Spleen (tissue), 11 donors: ENCODE results near the gene ARHGDIB. TPM values are rescaled to one million over a fixed set of nuclear protein-coding genes. Genes with fewer than 3 reads are reported as not detected.

ENCODE experiments used
- DNase-seq: peaks from one replicate; pipeline ENCODE4 v3.0.0-alpha.2; 2020
- H3K27ac ChIP-seq, 8 donors: fragments of 200-600 bp; sonication (generic) in 7 of 8; 1 replicate in 4 of 8; 2 replicates in 4 of 8; pipeline versions ENCODE4 v1.5.0 to v1.8.0; 2016 to 2021; ENCODE audit warnings: inconsistent platforms in 4 of 8, mild to moderate bottlenecking in 4 of 8, moderate library complexity in 1 of 8
- H3K27me3 ChIP-seq, 7 donors: fragments of 200-600 bp; sonication (generic) in 6 of 7; replicated peaks in 1 of 7; 1 replicate in 4 of 7; 2 replicates in 3 of 7; pipeline versions ENCODE4 v1.5.0 to v1.8.0; 2016 to 2021; ENCODE audit warnings: inconsistent platforms in 3 of 7, mild to moderate bottlenecking in 1 of 7
- H3K36me3 ChIP-seq, 6 donors: fragments of 200-600 bp; sonication (generic) in 5 of 6; 1 replicate in 4 of 6; 2 replicates in 2 of 6; pipeline versions ENCODE4 v1.5.0 to v1.8.0; 2016 to 2021; ENCODE audit warnings: inconsistent platforms in 2 of 6
- H3K4me1 ChIP-seq, 6 donors: fragments of 200-600 bp; sonication (generic) in 5 of 6; 1 replicate in 3 of 6; 2 replicates in 3 of 6; pipeline versions ENCODE4 v1.5.0 to v1.8.0; 2016 to 2021; ENCODE audit warnings: inconsistent platforms in 3 of 6
- H3K4me3 ChIP-seq, 8 donors: fragments of 200-600 bp; sonication (generic) in 7 of 8; 1 replicate in 4 of 8; 2 replicates in 4 of 8; pipeline versions ENCODE4 v1.5.0 to v1.8.0; 2016 to 2021; ENCODE audit warnings: inconsistent platforms in 4 of 8, mild to moderate bottlenecking in 4 of 8, moderate library complexity in 2 of 8
- H3K9me3 ChIP-seq, 8 donors: fragments of 200-600 bp; sonication (generic) in 7 of 8; 1 replicate in 4 of 8; 2 replicates in 4 of 8; pipeline versions ENCODE4 v1.5.0 to v1.8.0; 2016 to 2021; ENCODE audit warnings: inconsistent platforms in 4 of 8
- CTCF ChIP-seq, 11 experiments: fragments of 200-600 bp in 7 of 11; fragments of 450-650 bp in 4 of 11; sonication (generic) in 4 of 11; IDR thresholded peaks in 8 of 11; conservative IDR thresholded peaks in 3 of 11; 1 replicate in 7 of 11; 2 replicates in 4 of 11; pipeline versions ENCODE4 v1.4.0 to v1.8.0; 2016 to 2021; ENCODE audit warnings: antibody characterized with exemption in 11 of 11, inconsistent platforms in 4 of 11, mild to moderate bottlenecking in 1 of 11
- POLR2A ChIP-seq, 3 donors: fragments of 450-650 bp; IDR thresholded peaks; one replicate each; pipeline ENCODE4 v1.5.1; 2017; ENCODE audit warnings: antibody characterized with exemption in 3 of 3, mild to moderate bottlenecking in 1 of 3
- POLR2AphosphoS5 ChIP-seq, 3 donors: sonication (generic); formaldehyde crosslinking; IDR thresholded peaks; one replicate each; pipeline ENCODE4 v1.5.1; 2017; ENCODE audit warnings: antibody characterized with exemption in 3 of 3
- whole genome bisulfite sequencing, 5 donors: extraction: QIAGEN DNeasy Blood & Tissue Kit in 3 of 5; methylation state at CpG; one replicate each; pipeline versions ENCODE4 v1.1.5 to v1.1.7; 2013 to 2018; 5-methylcytosine and 5-hydroxymethylcytosine counted together
- intact Hi-C: fragments of 100-400 bp; cut with DNase I; formaldehyde crosslinking; loops from one replicate; pipeline ENCODE4 v1.15.0; 2023; ENCODE audit warnings: low total_unique reads
- polyA plus RNA-seq, 3 donors: library from polyadenylated mRNA; stranded (reverse); fragments of 200-250 nt; gene quantifications; one replicate each; pipeline ENCODE4 v1.2.1, GENCODE V29; 2013
- total RNA-seq, 7 donors: library from RNA; depleted of rRNA in 3 of 7; stranded (reverse); fragments of >200 nt in 3 of 7; fragmentation: NEBNext Ultra II Directional in 4 of 7; extraction: Animal tissue kit (Norgen Biotek cat#: 25700) in 4 of 7; gene quantifications; one replicate each; pipeline versions ENCODE4 v1.1.0 to v1.2.1, GENCODE V29; 2016 to 2021
- donor health status: healthy with polysubstance abuse.
- donor health status: DM: no; HTN: no; CAD: no; lungs with moderate emphysema.
- donor health status: DM: no; HTN: no; CAD: no.
- donor health status: Bipolar disorder and iron deficiency.
- donor health status: healthy.
- donor health status: DM: no; HTN: no; CAD: no.
- donor health status: DM: yes; HTN: yes; CAD: no.

The ARHGDIB gene
- total and polyA plus RNA-seq, 10 donors = 537 to 1,063 (median 786) TPM

DNA sequence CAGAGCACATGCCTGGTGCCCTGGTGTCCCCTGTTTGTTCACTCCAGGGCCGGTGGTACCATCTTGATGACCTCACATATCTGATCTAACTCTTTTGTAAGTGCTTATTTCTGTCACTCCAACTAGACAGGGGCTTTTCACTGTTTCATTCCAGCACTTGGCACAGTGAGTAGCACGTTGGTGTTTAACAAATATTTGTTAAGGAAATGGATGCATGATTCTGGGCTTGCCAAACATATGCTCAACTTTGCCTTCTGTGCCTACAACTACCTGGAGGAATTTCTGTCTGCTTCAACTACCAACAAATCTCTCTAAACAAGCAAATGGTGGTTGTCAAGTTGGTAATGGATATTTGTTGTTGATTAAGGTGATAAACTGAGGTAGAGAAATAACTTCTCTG lies 43.0 kb upstream of the ARHGDIB start:
- no peak for DNase-seq
- H3K27ac ChIP-seq = no peak overlapping the region
- H3K4me1 ChIP-seq = peaks cover 0 to 19% (median 10%) of the 10 kb centered on the region in 6 donors
- intact Hi-C loops = no loop called here
- H3K9me3 ChIP-seq = no peaks in the 10 kb centered on the region
- peaks cover 0 to 16% (median 0%) of the 10 kb centered on the region in 7 donors for H3K27me3 ChIP-seq
- WGBS, 5 donors = 75 to 91% (median 82%) methylated on average over 2 of the region's 2 CpGs
- H3K4me3 ChIP-seq = no peak overlapping the region
- H3K36me3 ChIP-seq = no peaks in the 10 kb centered on the region
- no peak for TF ChIP-seq POLR2A (IDR thresholded peaks at IDR 0.05)
- TF ChIP-seq POLR2AphosphoS5 (IDR thresholded peaks at IDR 0.05) = no peak
- TF ChIP-seq CTCF (IDR thresholded peaks at IDR 0.05 in 8 of 11, conservative IDR thresholded peaks at IDR 0.05 in 3 of 11) = no peak

- intact Hi-C loops = no loop called here
- Histone ChIP-seq H3K27ac (peak overlapping the region in 6 of 8 donors; percentile 27 to 55 (median 40)), H3K4me3 (no peak overlapping the region), H3K4me1 (peaks cover 0 to 19% (median 10%) of the 10 kb centered on the region in 6 donors), H3K9me3 (no peaks in the 10 kb centered on the region), H3K36me3 (no peaks in the 10 kb centered on the region), H3K27me3 (peaks cover 0 to 11% (median 0%) of the 10 kb centered on the region in 7 donors)
- TF ChIP-seq POLR2AphosphoS5 (IDR thresholded peaks at IDR 0.05) = no peak
- TF ChIP-seq POLR2A (IDR thresholded peaks at IDR 0.05) = no peak
- no peak for TF ChIP-seq CTCF (IDR thresholded peaks at IDR 0.05 in 8 of 11, conservative IDR thresholded peaks at IDR 0.05 in 3 of 11)
- WGBS, 5 donors = 39 to 63% (median 50%) methylated on average over 6 of the region's 6 CpGs
- DNase-seq = peak; percentile 73
Observed at GRCh38 chr12:15001733-15002382, 40.5 kb upstream of the ARHGDIB start.

GRCh38 chr12:15000575-15000974 lies 39.2 kb upstream of the ARHGDIB start:
- Histone ChIP-seq H3K27me3 (peaks cover 0 to 7% (median 0%) of the 10 kb centered on the region in 7 donors), H3K36me3 (no peaks in the 10 kb centered on the region), H3K4me3 (no peak overlapping the region), H3K4me1 (peaks cover 0 to 22% (median 11%) of the 10 kb centered on the region in 6 donors), H3K27ac (no peak overlapping the region), H3K9me3 (no peaks in the 10 kb centered on the region)
- 81 to 95% (median 92%) methylated on average over 2 of the region's 2 CpGs for WGBS, 5 donors
- TF ChIP-seq POLR2AphosphoS5 (IDR thresholded peaks at IDR 0.05) = no peak
- no peak for TF ChIP-seq POLR2A (IDR thresholded peaks at IDR 0.05)
- TF ChIP-seq CTCF (IDR thresholded peaks at IDR 0.05 in 8 of 11, conservative IDR thresholded peaks at IDR 0.05 in 3 of 11) = no peak
- DNase-seq = no peak
- intact Hi-C loops = no loop called here

DNA sequence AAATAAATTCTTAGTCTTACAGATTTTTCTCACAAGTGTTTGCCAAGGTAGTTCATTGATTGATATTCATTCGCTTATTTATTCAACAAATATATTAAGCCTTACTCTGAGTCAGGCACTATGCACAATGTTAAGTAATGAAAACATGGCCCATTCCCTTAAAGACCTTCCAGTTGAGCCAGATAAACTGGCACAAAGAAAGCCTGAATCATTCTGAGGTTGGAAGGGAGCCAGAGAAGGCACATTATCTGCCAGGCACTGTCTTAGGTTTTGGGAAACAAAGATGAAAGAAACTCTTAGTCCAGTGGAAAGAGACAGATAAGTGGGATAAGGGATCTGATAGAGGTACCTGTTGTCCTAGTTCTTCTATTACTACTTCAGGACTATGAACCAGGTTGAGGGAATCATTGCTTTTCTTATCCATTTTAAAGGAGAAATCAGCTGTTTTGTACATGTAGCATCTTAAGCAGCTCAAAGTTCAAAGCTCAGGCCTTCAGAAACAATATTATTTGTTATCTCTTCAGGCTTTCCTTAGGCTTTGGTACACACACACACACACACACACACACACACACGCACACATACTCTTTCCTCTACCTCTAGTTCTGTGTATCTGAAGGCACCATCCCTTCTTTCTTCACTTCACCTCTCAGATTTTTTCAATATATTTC lies 38.4 kb upstream of the ARHGDIB start:
- no peak overlapping the region for H3K4me3 ChIP-seq
- H3K27me3 ChIP-seq = peaks cover 0 to 7% (median 0%) of the 10 kb centered on the region in 7 donors
- DNase-seq = no peak
- no peak for TF ChIP-seq POLR2A (IDR thresholded peaks at IDR 0.05)
- no peak for TF ChIP-seq POLR2AphosphoS5 (IDR thresholded peaks at IDR 0.05)
- no peak for TF ChIP-seq CTCF (IDR thresholded peaks at IDR 0.05 in 8 of 11, conservative IDR thresholded peaks at IDR 0.05 in 3 of 11)
- no peak overlapping the region for H3K27ac ChIP-seq
- H3K4me1 ChIP-seq = peaks cover 0 to 30% (median 14%) of the 10 kb centered on the region in 6 donors
- no peaks in the 10 kb centered on the region for H3K9me3 ChIP-seq
- intact Hi-C loops = no loop called here
- H3K36me3 ChIP-seq = no peaks in the 10 kb centered on the region
- WGBS, 5 donors = 81 to 98% (median 86%) methylated on average over 2 of the region's 2 CpGs
